HepG2 (cell line): ENCODE measurements around the gene CTSZ. TPM values are rescaled to one million over a fixed set of nuclear protein-coding genes. Genes with fewer than 3 reads are reported as not detected.

Experiments
- ATAC-seq: fragments of 200-7000 bp; cut with Tn5 transposase; 3 replicates; pipeline ENCODE4 v1.9.1; 2020; ENCODE audit warnings: mild to moderate bottlenecking, moderate library complexity
- BruUV-seq: library from RNA; stranded (reverse); fragments of 400-500 nt; replicated peaks from 2 replicates; lab custom pipeline; 2021; lab: Mats Ljungman, UMichigan
- CTCF ChIA-PET: fragments of 300-600 bp; formaldehyde crosslinking; extraction: SDS; loops from one replicate; lab custom pipeline; 2021; ENCODE audit warnings: low total read pairs, inconsistent platforms, low intra/inter-chr PET ratio; lab: Yijun Ruan, JAX
- POLR2A ChIA-PET: fragments of 350-600 bp; sonication (Branson Sonifier 250); formaldehyde crosslinking; loops from one replicate; lab custom pipeline; 2020; ENCODE audit warnings: antibody characterized with exemption, inconsistent platforms; lab: Yijun Ruan, JAX
- DNase-seq: peaks from one replicate; pipeline ENCODE4 v3.0.0-alpha.2; 2015; ENCODE audit warnings: low spot score
- FAIRE-seq: peaks from 3 replicates; lab custom pipeline; 2011; peaks lifted over from hg19 to GRCh38; lab: Jason Lieb, UNC
- H2AFZ ChIP-seq: one replicate; pipeline ENCODE4 v1.6.1; 2011; ENCODE audit warnings: low read length, inconsistent platforms
- H3K27ac ChIP-seq: fragments of 300-600 bp; 3 replicates; pipeline ENCODE4 v1.8.0; 2011; ENCODE audit warnings: mixed run types, mild to moderate bottlenecking, mixed read lengths, low read length, inconsistent platforms; ENCODE audit not compliant: insufficient read depth; ENCODE audit errors: extremely low read length
- H3K27me3 ChIP-seq, 2 experiments: fragments of 200-600 bp in 1 of 2; 2 replicates in 1 of 2; 3 replicates in 1 of 2; pipeline versions ENCODE4 v1.6.0 to v1.8.0; 2011; ENCODE audit warnings: low read length in 2 of 2, mild to moderate bottlenecking in 2 of 2, moderate library complexity in 2 of 2, inconsistent platforms in 1 of 2; ENCODE audit not compliant: insufficient read depth in 2 of 2, control insufficient read depth in 1 of 2
- H3K36me3 ChIP-seq, 2 experiments: fragments of 200-600 bp in 1 of 2; replicated peaks in 1 of 2; 2 replicates in 1 of 2; 3 replicates in 1 of 2; pipeline versions ENCODE4 v1.5.1 to v1.8.0; 2011; ENCODE audit warnings: low read length in 2 of 2, inconsistent platforms in 1 of 2; ENCODE audit not compliant: insufficient read depth in 2 of 2, control insufficient read depth in 1 of 2
- H3K4me1 ChIP-seq: 2 replicates; pipeline ENCODE4 v1.5.1; 2012; ENCODE audit warnings: low read length, inconsistent platforms; ENCODE audit not compliant: insufficient read depth
- H3K4me2 ChIP-seq: 2 replicates; pipeline ENCODE4 v1.6.0; 2011; ENCODE audit warnings: low read depth, low read length, inconsistent platforms
- H3K4me3 ChIP-seq, 3 experiments: fragments of 200-600 bp in 1 of 3; sonication (generic), shearing (Covaris generic) in 1 of 3; replicated peaks in 1 of 3; 2 replicates each; pipeline ENCODE4 v1.5.1; 2011 to 2016; ENCODE audit warnings: low read length in 3 of 3, inconsistent platforms in 2 of 3, low read depth in 2 of 3, mild to moderate bottlenecking in 2 of 3, control low read depth in 1 of 3, mixed read lengths in 1 of 3; ENCODE audit not compliant: insufficient read depth in 1 of 3
- H3K79me2 ChIP-seq: one replicate; pipeline ENCODE4 v1.6.1; 2011; ENCODE audit warnings: low read length, inconsistent platforms; ENCODE audit not compliant: insufficient read depth
- H3K9ac ChIP-seq: 2 replicates; pipeline ENCODE4 v1.6.0; 2011; ENCODE audit warnings: mild to moderate bottlenecking, low read depth, low read length, inconsistent platforms; ENCODE audit not compliant: insufficient read depth
- H3K9me3 ChIP-seq: 2 replicates; pipeline ENCODE4 v1.5.1; 2012; ENCODE audit warnings: mild to moderate bottlenecking, low read length
- H4K20me1 ChIP-seq: 2 replicates; pipeline ENCODE4 v1.6.0; 2011; ENCODE audit warnings: inconsistent platforms, mild to moderate bottlenecking, low read length, moderate library complexity; ENCODE audit not compliant: insufficient read depth
- CEBPB ChIP-seq: IDR thresholded peaks from 2 replicates; pipeline ENCODE4 v1.6.1; 2011; ENCODE audit warnings: low read depth, low read length, improper control_type of control experiment, borderline replicate concordance
- CHD2 ChIP-seq: IDR thresholded peaks from 2 replicates; pipeline ENCODE4 v1.6.1; 2011; ENCODE audit warnings: low read depth, low read length, improper control_type of control experiment
- HHEX ChIP-seq: IDR thresholded peaks from 2 replicates; pipeline ENCODE4 v1.6.1; 2016; ENCODE audit warnings: control low read depth
- JUNB ChIP-seq: sonication (generic); formaldehyde crosslinking; IDR thresholded peaks from 2 replicates; pipeline ENCODE4 v1.8.0; 2022; ENCODE audit warnings: missing genetic modification reagents, mild to moderate bottlenecking, borderline replicate concordance
- MED1 ChIP-seq: sonication (generic); formaldehyde crosslinking; IDR thresholded peaks from 2 replicates; pipeline ENCODE4 v1.4.0; 2020; ENCODE audit warnings: missing genetic modification reagents
- SMYD3 ChIP-seq: sonication (generic); formaldehyde crosslinking; IDR thresholded peaks from 2 replicates; pipeline ENCODE4 v1.8.1; 2023; ENCODE audit warnings: mild to moderate bottlenecking, missing genetic modification reagents
- TRIM24 ChIP-seq: sonication (generic); formaldehyde crosslinking; IDR thresholded peaks from 2 replicates; pipeline ENCODE4 v1.8.0; 2022; ENCODE audit warnings: mild to moderate bottlenecking, missing genetic modification reagents
- ZNF12 ChIP-seq: sonication (generic); formaldehyde crosslinking; IDR thresholded peaks from 2 replicates; pipeline ENCODE4 v1.5.0; 2020; ENCODE audit warnings: missing genetic modification reagents
- ZNF337 ChIP-seq: sonication (generic); formaldehyde crosslinking; IDR thresholded peaks from 2 replicates; pipeline ENCODE4 v1.5.1; 2020; ENCODE audit warnings: missing genetic modification reagents, low read depth, mild to moderate bottlenecking, borderline replicate concordance
- ZNF570 ChIP-seq: sonication (generic); formaldehyde crosslinking; IDR thresholded peaks from 2 replicates; pipeline ENCODE4 v1.4.0; 2020; ENCODE audit warnings: mild to moderate bottlenecking, missing genetic modification reagents, borderline replicate concordance
- ZNF878 ChIP-seq: sonication (generic); formaldehyde crosslinking; IDR thresholded peaks from 2 replicates; pipeline ENCODE4 v1.8.1; 2023; ENCODE audit warnings: mild to moderate bottlenecking, missing genetic modification reagents, moderate library complexity
- WGBS: methylation state at CpG from one replicate; pipeline ENCODE4 v1.1.6; 2017; ENCODE audit warnings: low lambda C conversion rate; 5-methylcytosine and 5-hydroxymethylcytosine counted together
- in situ Hi-C: cut with HindIII; loops from 2 replicates; pipeline ENCODE4 v1.10.0; 2017; ENCODE audit warnings: low pct_unique_long_range_greater_than_20kb; ENCODE audit not compliant: extremely low pct_ligation_motif_present
- intact Hi-C: fragments of 100-400 bp; cut with micrococcal nuclease; formaldehyde crosslinking; loops from one replicate; pipeline ENCODE4 v1.10.0; 2022; ENCODE audit not compliant: unreplicated experiment
- polyA plus RNA-seq, 8 experiments: library from polyadenylated mRNA; depleted of rRNA in 3 of 8; stranded (reverse) in 7 of 8; unstranded in 1 of 8; fragments of >200 nt; fragmentation: Illumina TruSeq in 4 of 8; extraction: Trizol in 4 of 8; gene quantifications; 2 replicates each; pipeline versions ENCODE4 v1.2.1 to v1.2.3, GENCODE V29; 2011 to 2016; ENCODE audit warnings: low read depth in 4 of 8, missing spikeins in 1 of 8, mixed read lengths in 1 of 8; ENCODE audit not compliant: insufficient read depth in 1 of 8
- total RNA-seq, 5 experiments: library from RNA; depleted of rRNA; stranded (reverse); fragments of >200 nt; fragmentation: Illumina TruSeq; extraction: Trizol; gene quantifications; 2 replicates each; pipeline ENCODE4 v1.2.3, GENCODE V29; 2016; ENCODE audit warnings: low read depth in 1 of 5
- TF ChIP-seq, protein P1 (sequence below), 2 experiments: fragments of 450-650 bp in 1 of 2; sonication (generic) in 1 of 2; formaldehyde crosslinking; IDR thresholded peaks; 2 replicates each; pipeline versions ENCODE4 v1.5.0 to v1.8.0; 2020 to 2022; ENCODE audit warnings: mild to moderate bottlenecking in 1 of 2, missing genetic modification reagents in 1 of 2
- TF ChIP-seq, protein P2 (sequence below): sonication (generic); formaldehyde crosslinking; IDR thresholded peaks from 2 replicates; pipeline ENCODE4 v1.5.0; 2020; ENCODE audit warnings: missing genetic modification reagents
- TF ChIP-seq, protein P3 (sequence below): IDR thresholded peaks from 2 replicates; pipeline ENCODE4 v1.4.0; 2020; ENCODE audit warnings: mild to moderate bottlenecking, missing genetic modification reagents

The CTSZ gene
- total and polyA plus RNA-seq, 2 of the 13 experiments (the other 11 are each of a cell fraction or from before 2014, with no cell fraction given), result 0.33 TPM; not detected in 1

DNA sequence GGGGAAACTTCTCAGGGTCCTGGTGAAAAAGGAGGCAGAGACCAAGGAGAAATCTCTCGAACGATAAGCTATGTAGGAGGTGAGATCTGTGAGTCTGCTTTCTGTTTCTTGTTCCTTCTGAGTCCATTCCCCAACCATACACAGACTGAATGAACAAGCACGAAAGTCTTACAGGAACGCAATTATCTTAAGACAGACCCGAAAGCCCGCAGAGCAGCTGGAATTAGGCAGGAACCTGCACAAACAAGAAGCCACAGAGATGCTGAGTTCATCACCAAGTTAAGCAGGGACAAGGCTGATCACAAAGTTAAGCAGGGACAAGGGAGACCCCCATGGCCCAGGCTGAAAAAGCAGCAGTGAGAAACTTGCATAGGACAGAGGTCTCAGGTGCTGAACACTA, 47.4 kb downstream of the CTSZ start:
- Histone ChIP-seq H3K4me2 (peak overlapping the region; percentile 19; the same call in 1 of the 2 replicates), H3K27ac (no peak overlapping the region), H3K36me3 (no peaks in the 10 kb centered on the region), H3K27me3 (peaks cover 2 to 31% of the 10 kb centered on the region in 2 experiments), H3K4me3 (no peak overlapping the region), H2AFZ (peak overlapping the region; percentile 59), H3K4me1 (peaks cover 8% of the 10 kb centered on the region; the same call in 1 of the 2 replicates), H3K9me3 (no peaks in the 10 kb centered on the region), H4K20me1 (no peaks in the 10 kb centered on the region), H3K79me2 (no peaks in the 10 kb centered on the region), H3K9ac (no peak overlapping the region)
- WGBS, result 37% methylated on average over 6 of the region's 6 CpGs
- ChIA-PET POLR2A (no interaction called here), CTCF (no interaction called here)
- in situ Hi-C loops (no loop called here), intact Hi-C loops (loop anchor here (10.0 kb wide), 1 partner anchor 125 kb away; no protein-coding TSS in a partner anchor)
- ATAC-seq (no peak), DNase-seq (no peak), FAIRE-seq (no peak)
- TF ChIP-seq HHEX (no peak), CHD2 (no peak), JUNB (no peak), ZNF878 (CRISPR knock-in tag) (0 out of 2 replicates have a peak, but pooled peaks have one; percentile 22), SMYD3 (CRISPR knock-in tag) (no peak)
- no TSS peak for BruUV-seq

DNA sequence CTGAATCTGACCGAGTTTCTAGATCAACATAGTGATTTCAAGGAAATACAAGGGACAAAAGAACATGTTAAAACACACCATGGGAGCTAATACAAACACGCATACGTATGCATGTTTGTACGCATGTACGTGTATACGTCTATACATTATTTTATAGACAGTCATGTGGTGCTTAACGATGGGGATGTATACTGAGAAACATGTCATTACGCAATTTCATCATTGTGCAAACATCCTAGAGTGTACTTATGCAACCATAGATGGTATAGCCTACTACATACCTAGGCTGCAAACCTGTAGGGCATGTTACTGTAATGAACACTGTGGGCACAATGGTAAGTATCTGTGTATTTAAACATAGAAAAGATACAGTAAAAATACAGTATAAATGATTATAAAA, 51.0 kb downstream of the CTSZ start:
- in situ Hi-C loops (no loop called here), intact Hi-C loops (no loop called here)
- H3K4me1 ChIP-seq, result peaks cover 8% of the 10 kb centered on the region; the same call in 1 of the 2 replicates
- CTCF ChIA-PET, result no interaction called here
- no peak overlapping the region for H3K4me3 ChIP-seq
- H3K9ac ChIP-seq, result no peak overlapping the region
- BruUV-seq, result no TSS peak
- no peak overlapping the region for H2AFZ ChIP-seq
- no peaks in the 10 kb centered on the region for H3K36me3 ChIP-seq
- FAIRE-seq (no peak), DNase-seq (peak; percentile 34), ATAC-seq (no peak; the same call in 2 of the 3 replicates)
- no peaks in the 10 kb centered on the region for H4K20me1 ChIP-seq
- no peak overlapping the region for H3K27ac ChIP-seq
- 54% methylated on average over 8 of the region's 8 CpGs for WGBS
- H3K79me2 ChIP-seq, result no peaks in the 10 kb centered on the region
- POLR2A ChIA-PET, result no interaction called here
- no peaks in the 10 kb centered on the region for H3K9me3 ChIP-seq
- peaks cover 2 to 7% of the 10 kb centered on the region in 2 experiments; a peak in 4 of 5 replicates for H3K27me3 ChIP-seq
- H3K4me2 ChIP-seq, result no peak overlapping the region
- TF ChIP-seq CEBPB, result peak; percentile 98
- TF ChIP-seq ZNF570 (CRISPR knock-in tag), result no peak
- 0 out of 2 replicates have a peak, but pooled peaks have one; percentile 58 for TF ChIP-seq TRIM24 (CRISPR knock-in tag)
- TF ChIP-seq ZNF337, result no peak
- TF ChIP-seq, protein P1, sequence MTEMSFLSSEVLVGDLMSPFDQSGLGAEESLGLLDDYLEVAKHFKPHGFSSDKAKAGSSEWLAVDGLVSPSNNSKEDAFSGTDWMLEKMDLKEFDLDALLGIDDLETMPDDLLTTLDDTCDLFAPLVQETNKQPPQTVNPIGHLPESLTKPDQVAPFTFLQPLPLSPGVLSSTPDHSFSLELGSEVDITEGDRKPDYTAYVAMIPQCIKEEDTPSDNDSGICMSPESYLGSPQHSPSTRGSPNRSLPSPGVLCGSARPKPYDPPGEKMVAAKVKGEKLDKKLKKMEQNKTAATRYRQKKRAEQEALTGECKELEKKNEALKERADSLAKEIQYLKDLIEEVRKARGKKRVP (CRISPR knock-in tag; IDR thresholded peaks at IDR 0.05), result peak in 1 of 2 experiments; percentile 38; a peak in 1 of 4 replicates
- TF ChIP-seq, protein P2, sequence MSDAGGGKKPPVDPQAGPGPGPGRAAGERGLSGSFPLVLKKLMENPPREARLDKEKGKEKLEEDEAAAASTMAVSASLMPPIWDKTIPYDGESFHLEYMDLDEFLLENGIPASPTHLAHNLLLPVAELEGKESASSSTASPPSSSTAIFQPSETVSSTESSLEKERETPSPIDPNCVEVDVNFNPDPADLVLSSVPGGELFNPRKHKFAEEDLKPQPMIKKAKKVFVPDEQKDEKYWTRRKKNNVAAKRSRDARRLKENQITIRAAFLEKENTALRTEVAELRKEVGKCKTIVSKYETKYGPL (CRISPR knock-in tag), result peak; percentile 94; the same call in 1 of the 2 replicates
- TF ChIP-seq MED1 (CRISPR knock-in tag), result no peak
- TF ChIP-seq ZNF12, result peak; percentile 76; the same call in 1 of the 2 replicates
- TF ChIP-seq, protein P3, sequence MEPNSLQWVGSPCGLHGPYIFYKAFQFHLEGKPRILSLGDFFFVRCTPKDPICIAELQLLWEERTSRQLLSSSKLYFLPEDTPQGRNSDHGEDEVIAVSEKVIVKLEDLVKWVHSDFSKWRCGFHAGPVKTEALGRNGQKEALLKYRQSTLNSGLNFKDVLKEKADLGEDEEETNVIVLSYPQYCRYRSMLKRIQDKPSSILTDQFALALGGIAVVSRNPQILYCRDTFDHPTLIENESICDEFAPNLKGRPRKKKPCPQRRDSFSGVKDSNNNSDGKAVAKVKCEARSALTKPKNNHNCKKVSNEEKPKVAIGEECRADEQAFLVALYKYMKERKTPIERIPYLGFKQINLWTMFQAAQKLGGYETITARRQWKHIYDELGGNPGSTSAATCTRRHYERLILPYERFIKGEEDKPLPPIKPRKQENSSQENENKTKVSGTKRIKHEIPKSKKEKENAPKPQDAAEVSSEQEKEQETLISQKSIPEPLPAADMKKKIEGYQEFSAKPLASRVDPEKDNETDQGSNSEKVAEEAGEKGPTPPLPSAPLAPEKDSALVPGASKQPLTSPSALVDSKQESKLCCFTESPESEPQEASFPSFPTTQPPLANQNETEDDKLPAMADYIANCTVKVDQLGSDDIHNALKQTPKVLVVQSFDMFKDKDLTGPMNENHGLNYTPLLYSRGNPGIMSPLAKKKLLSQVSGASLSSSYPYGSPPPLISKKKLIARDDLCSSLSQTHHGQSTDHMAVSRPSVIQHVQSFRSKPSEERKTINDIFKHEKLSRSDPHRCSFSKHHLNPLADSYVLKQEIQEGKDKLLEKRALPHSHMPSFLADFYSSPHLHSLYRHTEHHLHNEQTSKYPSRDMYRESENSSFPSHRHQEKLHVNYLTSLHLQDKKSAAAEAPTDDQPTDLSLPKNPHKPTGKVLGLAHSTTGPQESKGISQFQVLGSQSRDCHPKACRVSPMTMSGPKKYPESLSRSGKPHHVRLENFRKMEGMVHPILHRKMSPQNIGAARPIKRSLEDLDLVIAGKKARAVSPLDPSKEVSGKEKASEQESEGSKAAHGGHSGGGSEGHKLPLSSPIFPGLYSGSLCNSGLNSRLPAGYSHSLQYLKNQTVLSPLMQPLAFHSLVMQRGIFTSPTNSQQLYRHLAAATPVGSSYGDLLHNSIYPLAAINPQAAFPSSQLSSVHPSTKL (CRISPR knock-in tag), result peak; percentile 72
